Calu3 (cell line): ENCODE results near the gene ALPK3. TPM values are rescaled to one million over a fixed set of nuclear protein-coding genes. Genes with fewer than 3 reads are reported as not detected.
"Not testable (repeated sequence)": the region's sequence is repeated elsewhere in the genome, so short reads cannot be mapped to it uniquely, and the experiment has no call there.

Source experiments
- BruUV-seq: library from RNA; stranded (reverse); fragments of 400-500 nt; replicated peaks from 2 replicates; lab custom pipeline; 2021; lab: Mats Ljungman, UMichigan
- CTCF ChIA-PET: fragments of 300-600 bp; sonication (Branson Sonifier 250); formaldehyde crosslinking; loops from one replicate; lab custom pipeline; 2022; ENCODE audit warnings: antibody characterized with exemption; lab: Charles Lee
- DNase-seq: peaks from one replicate; pipeline ENCODE4 v3.0.0; 2022
- H3K27ac Mint-ChIP-seq: one replicate; pipeline ENCODE4 v1.8.0; 2022; ENCODE audit warnings: mixed read lengths; ENCODE audit not compliant: unreplicated experiment
- H3K27me3 Mint-ChIP-seq: one replicate; pipeline ENCODE4 v1.8.0; 2022; ENCODE audit warnings: mixed read lengths; ENCODE audit not compliant: unreplicated experiment
- H3K36me3 Mint-ChIP-seq: one replicate; pipeline ENCODE4 v1.8.0; 2022; ENCODE audit warnings: mild to moderate bottlenecking, moderate library complexity, mixed read lengths; ENCODE audit not compliant: insufficient read depth, unreplicated experiment
- H3K4me1 Mint-ChIP-seq: one replicate; pipeline ENCODE4 v1.8.0; 2022; ENCODE audit warnings: mild to moderate bottlenecking, low read depth, mixed read lengths; ENCODE audit not compliant: unreplicated experiment
- H3K4me3 Mint-ChIP-seq: one replicate; pipeline ENCODE4 v1.8.0; 2022; ENCODE audit warnings: mild to moderate bottlenecking, low read depth, moderate library complexity, mixed read lengths; ENCODE audit not compliant: unreplicated experiment
- H3K9me3 Mint-ChIP-seq: one replicate; pipeline ENCODE4 v1.8.0; 2022; ENCODE audit warnings: low read depth, mixed read lengths; ENCODE audit not compliant: unreplicated experiment
- intact Hi-C: fragments of 100-400 bp; cut with micrococcal nuclease; formaldehyde crosslinking; loops from one replicate; pipeline ENCODE4 v1.10.0; 2022; ENCODE audit not compliant: unreplicated experiment
- total RNA-seq: library from RNA; stranded (reverse); gene quantifications from 2 replicates; pipeline ENCODE4 v1.2.3, GENCODE V29; 2022
- TF ChIP-seq, protein P1 (sequence below): fragments of 200-600 bp; IDR thresholded peaks from one replicate; pipeline ENCODE4 v1.8.0; 2022; ENCODE audit warnings: antibody characterized with exemption; ENCODE audit not compliant: unreplicated experiment

The ALPK3 gene
- total RNA-seq, 1 experiment from 2014 or later, result 4.6 TPM

DNA sequence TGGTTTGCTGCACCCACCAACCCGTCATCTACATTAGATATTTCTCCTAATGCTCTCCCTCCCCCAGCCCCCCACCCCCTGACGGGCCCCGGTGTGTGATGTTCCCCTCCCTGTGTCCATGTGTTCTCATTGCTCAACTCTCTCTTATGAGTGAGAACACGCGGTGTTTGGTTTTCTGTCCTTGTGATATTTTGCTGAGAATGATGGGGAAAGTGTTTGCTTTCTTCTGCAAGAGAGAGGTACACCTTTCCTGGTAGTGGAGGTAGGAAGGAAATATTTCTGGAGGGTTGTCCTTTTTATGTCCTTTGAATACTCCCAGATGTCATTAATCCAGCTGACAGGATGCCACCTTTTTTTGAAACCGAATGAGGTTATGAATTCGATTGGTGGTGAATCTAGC, 56.8 kb downstream of the ALPK3 start:
- TF ChIP-seq, protein P1, sequence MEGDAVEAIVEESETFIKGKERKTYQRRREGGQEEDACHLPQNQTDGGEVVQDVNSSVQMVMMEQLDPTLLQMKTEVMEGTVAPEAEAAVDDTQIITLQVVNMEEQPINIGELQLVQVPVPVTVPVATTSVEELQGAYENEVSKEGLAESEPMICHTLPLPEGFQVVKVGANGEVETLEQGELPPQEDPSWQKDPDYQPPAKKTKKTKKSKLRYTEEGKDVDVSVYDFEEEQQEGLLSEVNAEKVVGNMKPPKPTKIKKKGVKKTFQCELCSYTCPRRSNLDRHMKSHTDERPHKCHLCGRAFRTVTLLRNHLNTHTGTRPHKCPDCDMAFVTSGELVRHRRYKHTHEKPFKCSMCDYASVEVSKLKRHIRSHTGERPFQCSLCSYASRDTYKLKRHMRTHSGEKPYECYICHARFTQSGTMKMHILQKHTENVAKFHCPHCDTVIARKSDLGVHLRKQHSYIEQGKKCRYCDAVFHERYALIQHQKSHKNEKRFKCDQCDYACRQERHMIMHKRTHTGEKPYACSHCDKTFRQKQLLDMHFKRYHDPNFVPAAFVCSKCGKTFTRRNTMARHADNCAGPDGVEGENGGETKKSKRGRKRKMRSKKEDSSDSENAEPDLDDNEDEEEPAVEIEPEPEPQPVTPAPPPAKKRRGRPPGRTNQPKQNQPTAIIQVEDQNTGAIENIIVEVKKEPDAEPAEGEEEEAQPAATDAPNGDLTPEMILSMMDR, result no peak
- Mint-ChIP-seq H3K4me3 (no peak overlapping the region), H3K27ac (no peak overlapping the region), H3K36me3 (no peaks in the 10 kb centered on the region), H3K27me3 (no peaks in the 10 kb centered on the region), H3K4me1 (peaks cover 21% of the 10 kb centered on the region), H3K9me3 (no peaks in the 10 kb centered on the region)
- no TSS peak for BruUV-seq
- CTCF ChIA-PET, result no interaction called here
- intact Hi-C loops, result no loop called here
- DNase-seq, result no peak

DNA sequence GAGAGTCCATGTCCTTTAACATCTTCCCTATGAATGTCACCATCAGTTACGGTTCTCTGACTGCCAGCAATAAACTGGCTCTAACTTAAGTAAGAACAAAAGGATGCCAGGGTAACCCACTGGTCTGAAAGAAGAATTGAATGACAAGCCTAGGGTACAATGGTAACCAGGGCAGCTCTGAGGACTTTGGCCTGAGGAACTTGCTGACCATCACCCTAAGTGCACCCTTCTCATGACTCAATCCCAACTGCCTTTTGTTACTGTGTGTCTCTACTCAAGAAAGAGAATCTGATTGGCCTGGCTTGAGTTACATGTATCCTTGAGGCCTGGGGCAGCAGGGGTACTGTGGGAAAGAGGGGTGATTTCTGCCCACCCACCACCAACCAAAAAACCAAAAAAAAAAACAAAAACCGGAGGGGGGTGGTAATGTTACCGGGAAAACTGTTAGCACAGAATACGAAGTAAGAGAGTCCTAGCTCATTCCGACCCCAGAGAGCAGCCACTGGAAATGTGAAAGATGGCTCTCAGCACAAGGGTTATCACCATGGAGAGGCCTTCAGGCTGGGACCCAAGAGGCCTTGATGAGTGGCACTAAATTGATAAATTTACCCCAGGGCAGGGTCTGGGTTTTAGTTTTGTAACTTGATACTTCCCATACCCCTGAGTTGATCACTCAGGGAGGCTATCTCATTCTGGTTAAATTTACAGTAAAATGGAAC, 58.0 kb downstream of the ALPK3 start:
- Mint-ChIP-seq H3K36me3 (no peaks in the 10 kb centered on the region), H3K4me3 (no peak overlapping the region), H3K27ac (no peak overlapping the region), H3K9me3 (no peaks in the 10 kb centered on the region), H3K27me3 (no peaks in the 10 kb centered on the region), H3K4me1 (peaks cover 21% of the 10 kb centered on the region)
- no peak for DNase-seq
- TF ChIP-seq, protein P1, result no peak
- intact Hi-C loops, result no loop called here
- CTCF ChIA-PET, result no interaction called here
- no TSS peak for BruUV-seq

DNA sequence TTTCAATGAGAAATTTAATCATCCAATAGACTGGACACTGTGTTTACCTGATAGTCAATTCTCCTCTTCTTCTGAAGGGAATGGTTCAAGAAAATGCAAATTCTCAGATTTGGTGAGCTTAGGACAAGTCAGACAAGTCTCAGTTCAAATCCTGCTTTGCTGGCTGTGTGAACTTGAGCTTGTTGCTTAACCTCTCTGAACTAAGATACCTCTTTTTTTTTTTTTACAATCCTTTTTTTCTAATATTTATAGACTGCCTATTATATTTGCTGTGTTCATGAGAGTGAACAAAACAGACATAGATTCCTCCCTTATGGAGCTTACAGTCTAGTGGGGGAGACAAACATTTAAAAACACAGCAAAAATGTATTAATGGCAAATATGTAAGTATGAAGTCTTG, 59.1 kb downstream of the ALPK3 start:
- H3K4me3 Mint-ChIP-seq, result no peak overlapping the region
- intact Hi-C loops, result no loop called here
- H3K36me3 Mint-ChIP-seq, result no peaks in the 10 kb centered on the region
- no peak overlapping the region for H3K27ac Mint-ChIP-seq
- H3K9me3 Mint-ChIP-seq, result no peaks in the 10 kb centered on the region
- CTCF ChIA-PET, result interaction anchor here (0.6 to 0.7 kb wide), 2 partner anchors 65 to 298 kb away, joined by 3 to 4 read pairs; no protein-coding TSS in a partner anchor
- no peak for DNase-seq
- no TSS peak for BruUV-seq
- TF ChIP-seq, protein P1, result no peak
- no peaks in the 10 kb centered on the region for H3K27me3 Mint-ChIP-seq
- H3K4me1 Mint-ChIP-seq, result peaks cover 23% of the 10 kb centered on the region

DNA sequence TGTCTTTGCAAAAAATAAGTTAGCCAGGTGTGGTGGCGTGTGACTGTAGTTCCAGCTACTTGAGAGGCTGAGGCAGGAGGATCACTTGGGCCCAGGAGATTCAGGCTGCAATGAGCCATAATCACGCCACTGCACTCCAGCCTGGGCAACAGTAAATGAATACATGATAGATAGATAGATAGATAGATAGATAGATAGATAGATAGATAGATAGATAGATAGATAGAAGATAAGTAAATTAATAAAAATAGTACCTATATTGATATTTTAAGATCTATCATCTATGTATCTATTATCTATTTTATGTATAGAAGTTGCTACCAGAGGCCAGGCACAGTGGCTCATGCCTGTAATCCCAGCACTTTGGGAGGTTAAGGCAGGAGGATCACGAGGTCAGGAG, 60.5 kb downstream of the ALPK3 start:
- H3K4me1 Mint-ChIP-seq, result peaks cover 28% of the 10 kb centered on the region
- BruUV-seq, H3K9me3 Mint-ChIP-seq, H3K4me3 Mint-ChIP-seq, H3K27me3 Mint-ChIP-seq, H3K36me3 Mint-ChIP-seq, DNase-seq, intact Hi-C loops, H3K27ac Mint-ChIP-seq: not testable (repeated sequence)
- CTCF ChIA-PET, result interaction anchor here (0.5 to 1.5 kb wide), 3 partner anchors 34 to 250 kb away, joined by 4 to 7 read pairs (median 6); no protein-coding TSS in a partner anchor

DNA sequence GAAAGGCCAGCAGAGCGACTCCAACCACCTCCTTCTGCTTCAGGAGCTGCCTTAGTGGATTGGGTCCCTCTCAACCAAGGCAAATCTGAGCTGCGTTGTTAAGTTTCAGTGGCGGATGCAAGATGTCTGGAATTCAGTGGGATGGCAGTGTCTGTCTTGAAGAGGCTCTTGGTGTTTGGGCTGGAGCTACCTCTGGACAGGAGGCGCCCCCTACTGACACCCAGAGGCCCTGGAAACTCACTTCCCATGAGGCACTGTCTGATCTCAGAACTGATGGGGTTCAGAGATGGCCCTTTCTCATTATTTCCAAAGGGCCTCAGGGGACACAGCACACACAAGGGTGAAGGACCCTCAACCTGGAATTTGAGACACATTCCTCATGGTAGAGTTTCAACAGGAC, 61.3 kb downstream of the ALPK3 start:
- TF ChIP-seq, protein P1, result peak; percentile 67
- BruUV-seq, result no TSS peak
- intact Hi-C loops, result no loop called here
- Mint-ChIP-seq H3K27ac (no peak overlapping the region), H3K36me3 (no peaks in the 10 kb centered on the region), H3K4me1 (peaks cover 33% of the 10 kb centered on the region), H3K4me3 (no peak overlapping the region), H3K9me3 (no peaks in the 10 kb centered on the region), H3K27me3 (no peaks in the 10 kb centered on the region)
- DNase-seq, result peak; percentile 72
- CTCF ChIA-PET, result interaction anchor here (0.7 to 1.5 kb wide), 4 partner anchors 34 to 478 kb away, joined by 4 to 7 read pairs (median 5); no protein-coding TSS in a partner anchor
